Liver (tissue), 9 donors: ENCODE data around the gene CAMK1D. TPM values are rescaled to one million over a fixed set of nuclear protein-coding genes. Genes with fewer than 3 reads are reported as not detected.

Experiments
- DNase-seq: peaks from one replicate; pipeline ENCODE4 v3.0.0-alpha.2; 2017; ENCODE audit warnings: low spot score
- H3K27ac ChIP-seq, 2 donors: one replicate each; pipeline ENCODE4 v1.7.0; 2013; ENCODE audit warnings: inconsistent platforms in 2 of 2, low read length in 2 of 2, control low read depth in 1 of 2, low read depth in 1 of 2, mild to moderate bottlenecking in 1 of 2
- H3K27me3 ChIP-seq, 4 donors: one replicate each; pipeline versions ENCODE4 v1.6.1 to v1.7.0; 2013; ENCODE audit warnings: low read length in 3 of 4, inconsistent platforms in 1 of 4, mild to moderate bottlenecking in 1 of 4, moderate library complexity in 1 of 4; ENCODE audit not compliant: control insufficient read depth in 4 of 4, insufficient read depth in 4 of 4
- H3K36me3 ChIP-seq, 4 donors: one replicate each; pipeline versions ENCODE4 v1.6.1 to v1.7.0; 2013; ENCODE audit warnings: low read length in 3 of 4, mild to moderate bottlenecking in 3 of 4, low read depth in 1 of 4, moderate library complexity in 1 of 4; ENCODE audit not compliant: control insufficient read depth in 4 of 4, insufficient read depth in 3 of 4
- H3K4me1 ChIP-seq, 4 donors: one replicate each; pipeline versions ENCODE4 v1.6.1 to v1.7.0; 2013; ENCODE audit warnings: low read length in 3 of 4, mild to moderate bottlenecking in 3 of 4, moderate library complexity in 1 of 4; ENCODE audit not compliant: control insufficient read depth in 4 of 4, insufficient read depth in 4 of 4
- H3K4me3 ChIP-seq, 3 donors: one replicate each; pipeline versions ENCODE4 v1.6.1 to v1.7.0; 2013; ENCODE audit warnings: low read length in 3 of 3, control low read depth in 1 of 3, low read depth in 1 of 3, mild to moderate bottlenecking in 1 of 3
- H3K9ac ChIP-seq, 2 donors: one replicate each; pipeline ENCODE4 v1.7.0; 2013; ENCODE audit warnings: low read length in 2 of 2, mild to moderate bottlenecking in 2 of 2, moderate library complexity in 2 of 2, control low read depth in 1 of 2, low read depth in 1 of 2
- H3K9me3 ChIP-seq, 4 donors: one replicate each; pipeline versions ENCODE4 v1.6.1 to v1.7.0; 2013; ENCODE audit warnings: low read length in 3 of 4; ENCODE audit not compliant: control insufficient read depth in 4 of 4
- ATF3 ChIP-seq: IDR thresholded peaks from 2 replicates; pipeline ENCODE4 v1.6.1; 2016; ENCODE audit warnings: antibody characterized with exemption
- CTCF ChIP-seq: fragments of 150-350 bp; IDR thresholded peaks from 2 replicates; pipeline ENCODE4 v1.5.1; 2017; ENCODE audit warnings: improper control_type of control experiment, low read depth, low read length; ENCODE audit not compliant: missing input control
- EGR1 ChIP-seq, 2 donors: IDR thresholded peaks; 2 replicates each; pipeline ENCODE4 v1.6.1; 2016 to 2018; ENCODE audit warnings: antibody characterized with exemption in 2 of 2, low read depth in 2 of 2
- FOXA1 ChIP-seq: IDR thresholded peaks from 2 replicates; pipeline ENCODE4 v1.6.1; 2016; ENCODE audit warnings: antibody characterized with exemption
- GABPA ChIP-seq, 2 donors: IDR thresholded peaks in 1 of 2; conservative IDR thresholded peaks in 1 of 2; 2 replicates each; pipeline ENCODE4 v1.6.1; 2016; ENCODE audit warnings: antibody characterized with exemption in 2 of 2, mild to moderate bottlenecking in 1 of 2, moderate library complexity in 1 of 2
- HNF4A ChIP-seq, 2 donors: conservative IDR thresholded peaks; 2 replicates each; pipeline ENCODE4 v1.6.1; 2016; ENCODE audit warnings: antibody characterized with exemption in 2 of 2, mild to moderate bottlenecking in 2 of 2
- HNF4G ChIP-seq: IDR thresholded peaks from 2 replicates; pipeline ENCODE4 v1.6.1; 2016; ENCODE audit warnings: antibody characterized with exemption
- MAX ChIP-seq: IDR thresholded peaks from 2 replicates; pipeline ENCODE4 v1.6.1; 2016; ENCODE audit warnings: antibody characterized with exemption
- NR2F2 ChIP-seq: IDR thresholded peaks from 2 replicates; pipeline ENCODE4 v1.6.1; 2016; ENCODE audit warnings: antibody characterized with exemption
- RAD21 ChIP-seq, 2 donors: IDR thresholded peaks; 2 replicates each; pipeline ENCODE4 v1.6.1; 2016; ENCODE audit warnings: antibody characterized with exemption in 2 of 2, mild to moderate bottlenecking in 2 of 2
- RXRA ChIP-seq, 2 donors: IDR thresholded peaks; 2 replicates each; pipeline ENCODE4 v1.6.1; 2017 to 2018; ENCODE audit warnings: antibody characterized with exemption in 2 of 2, mild to moderate bottlenecking in 1 of 2
- SP1 ChIP-seq: IDR thresholded peaks from 2 replicates; pipeline ENCODE4 v1.6.1; 2018; ENCODE audit warnings: antibody characterized with exemption, mild to moderate bottlenecking
- TAF1 ChIP-seq: conservative IDR thresholded peaks from 2 replicates; pipeline ENCODE4 v1.6.1; 2016; ENCODE audit warnings: antibody characterized with exemption, mild to moderate bottlenecking
- YY1 ChIP-seq: IDR thresholded peaks from 2 replicates; pipeline ENCODE4 v1.6.1; 2016; ENCODE audit warnings: antibody characterized with exemption, mild to moderate bottlenecking
- ZBTB33 ChIP-seq: IDR thresholded peaks from 2 replicates; pipeline ENCODE4 v1.6.1; 2016; ENCODE audit warnings: antibody characterized with exemption
- WGBS: extraction: QIAGEN DNeasy Blood & Tissue Kit; methylation state at CpG from one replicate; pipeline ENCODE4 v1.1.7; 2013; 5-methylcytosine and 5-hydroxymethylcytosine counted together
- polyA plus RNA-seq, 2 donors: library from polyadenylated mRNA; stranded (reverse) in 1 of 2; unstranded in 1 of 2; fragments of 200-250 nt in 1 of 2; fragments of >200 nt in 1 of 2; fragmentation: Nextera tagmentation in 1 of 2; extraction: Ambion mirVana in 1 of 2; gene quantifications; one replicate each; pipeline versions ENCODE4 v1.2.1 to v1.2.3, GENCODE V29; 2013 to 2015
- total RNA-seq, 2 donors: library from RNA; depleted of rRNA; stranded (reverse); fragments of >200 nt; gene quantifications; one replicate each; pipeline ENCODE4 v1.2.3, GENCODE V29; 2014
- donor health status: healthy.
- donor health status: healthy.
- donor health status: healthy.
- donor health status: healthy.
- donor health status: healthy.

Gene CAMK1D
- total and polyA plus RNA-seq, 4 donors, result 2.7 to 10.1 (median 4.2) TPM

GRCh38 chr10:12484002-12484918 lies 134.9 kb downstream of the CAMK1D start:
- Histone ChIP-seq H3K27ac (peak overlapping the region in 1 of 2 donors; percentile 5), H3K27me3 (no peaks in the 10 kb centered on the region), H3K36me3 (no peaks in the 10 kb centered on the region), H3K4me3 (no peak overlapping the region), H3K4me1 (peaks cover 7 to 17% (median 12%) of the 10 kb centered on the region in 4 donors), H3K9ac (no peak overlapping the region), H3K9me3 (no peaks in the 10 kb centered on the region)
- 76% methylated on average over 24 of the region's 24 CpGs for WGBS
- TF ChIP-seq EGR1 (IDR thresholded peaks at IDR 0.05; ENCODE audit: low read depth in 2 of 2), result no peak
- no peak for TF ChIP-seq HNF4G
- no peak for TF ChIP-seq ATF3
- no peak for TF ChIP-seq CTCF
- TF ChIP-seq SP1, result no peak
- TF ChIP-seq MAX, result no peak
- TF ChIP-seq FOXA1, result no peak
- TF ChIP-seq RXRA (IDR thresholded peaks at IDR 0.05), result no peak
- no peak for TF ChIP-seq YY1
- TF ChIP-seq HNF4A (conservative IDR thresholded peaks at IDR 0.05), result no peak
- no peak for TF ChIP-seq GABPA (IDR thresholded peaks at IDR 0.05 in 1 of 2, conservative IDR thresholded peaks at IDR 0.05 in 1 of 2)
- no peak for TF ChIP-seq NR2F2
- TF ChIP-seq TAF1, result no peak
- no peak for TF ChIP-seq ZBTB33
- DNase-seq, result no peak

GRCh38 chr10:12484941-12485805 lies 135.8 kb downstream of the CAMK1D start:
- Histone ChIP-seq H3K9me3 (no peaks in the 10 kb centered on the region), H3K9ac (no peak overlapping the region), H3K4me1 (peaks cover 7 to 22% (median 14%) of the 10 kb centered on the region in 4 donors), H3K27me3 (no peaks in the 10 kb centered on the region), H3K4me3 (no peak overlapping the region), H3K27ac (peak overlapping the region; percentile 5 to 51), H3K36me3 (no peaks in the 10 kb centered on the region)
- WGBS, result 77% methylated on average over 26 of the region's 26 CpGs
- TF ChIP-seq NR2F2, result peak; percentile 59
- peak in 1 of 2 donors; percentile 2 for TF ChIP-seq RAD21 (IDR thresholded peaks at IDR 0.05)
- TF ChIP-seq ATF3, result no peak
- peak in 1 of 2 donors; percentile 25 for TF ChIP-seq RXRA (IDR thresholded peaks at IDR 0.05)
- TF ChIP-seq HNF4A (conservative IDR thresholded peaks at IDR 0.05), result no peak
- DNase-seq, result no peak
